ENCODE data around the gene NAT14.
A peak's percentile ranks its signal among the peaks of the same experiment; 100 is the strongest.

The NAT14 gene

GRCh38 chr19:55477905-55478304 is 7.1 kb upstream of the NAT14 start:
- Histone ChIP-seq H3K9me2 (replicated peaks; ENCODE audit: insufficient read depth, low read length) (no peaks in the 10 kb centered on the region), H3K27ac (ENCODE audit: low read length) (no peak overlapping the region), H3K4me3 (ENCODE audit: low read length) (peak overlapping the region; percentile 67; the same call in 1 of the 2 replicates), H3K9ac (ENCODE audit: low read length) (no peak overlapping the region), H3K79me2 (ENCODE audit: low read length) (peaks cover 17% of the 10 kb centered on the region), H2AFZ (ENCODE audit: low read length) (no peak overlapping the region), H3K27me3 (replicated peaks; ENCODE audit: insufficient read depth, low read length) (no peaks in the 10 kb centered on the region), H3K4me1 (ENCODE audit: low read length) (peaks cover 5% of the 10 kb centered on the region; the same call in 1 of the 2 replicates), H3K36me3 (replicated peaks; ENCODE audit: insufficient read depth, low read length) (no peaks in the 10 kb centered on the region), H3F3A (ENCODE audit: insufficient read depth, low read length) (no peaks in the 10 kb centered on the region), H3K4me2 (ENCODE audit: low read depth, low read length) (peak overlapping the region; percentile 52; the same call in 1 of the 2 replicates), H3K9me3 (replicated peaks; ENCODE audit: insufficient read depth, low read length) (no peaks in the 10 kb centered on the region), H4K20me1 (ENCODE audit: insufficient read depth, low read length) (no peaks in the 10 kb centered on the region)
- TF ChIP-seq EZH2 (optimal IDR thresholded peaks at IDR 0.05; ENCODE audit: low read depth, low read length) = no peak
- TF ChIP-seq, protein P1, sequence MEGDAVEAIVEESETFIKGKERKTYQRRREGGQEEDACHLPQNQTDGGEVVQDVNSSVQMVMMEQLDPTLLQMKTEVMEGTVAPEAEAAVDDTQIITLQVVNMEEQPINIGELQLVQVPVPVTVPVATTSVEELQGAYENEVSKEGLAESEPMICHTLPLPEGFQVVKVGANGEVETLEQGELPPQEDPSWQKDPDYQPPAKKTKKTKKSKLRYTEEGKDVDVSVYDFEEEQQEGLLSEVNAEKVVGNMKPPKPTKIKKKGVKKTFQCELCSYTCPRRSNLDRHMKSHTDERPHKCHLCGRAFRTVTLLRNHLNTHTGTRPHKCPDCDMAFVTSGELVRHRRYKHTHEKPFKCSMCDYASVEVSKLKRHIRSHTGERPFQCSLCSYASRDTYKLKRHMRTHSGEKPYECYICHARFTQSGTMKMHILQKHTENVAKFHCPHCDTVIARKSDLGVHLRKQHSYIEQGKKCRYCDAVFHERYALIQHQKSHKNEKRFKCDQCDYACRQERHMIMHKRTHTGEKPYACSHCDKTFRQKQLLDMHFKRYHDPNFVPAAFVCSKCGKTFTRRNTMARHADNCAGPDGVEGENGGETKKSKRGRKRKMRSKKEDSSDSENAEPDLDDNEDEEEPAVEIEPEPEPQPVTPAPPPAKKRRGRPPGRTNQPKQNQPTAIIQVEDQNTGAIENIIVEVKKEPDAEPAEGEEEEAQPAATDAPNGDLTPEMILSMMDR (IDR thresholded peaks at IDR 0.05; ENCODE audit: low read length) = no peak
- no peak for TF ChIP-seq EZH2phosphoT487 (IDR thresholded peaks at IDR 0.05; ENCODE audit: low read length)
- no peak for DNase-seq

DNA sequence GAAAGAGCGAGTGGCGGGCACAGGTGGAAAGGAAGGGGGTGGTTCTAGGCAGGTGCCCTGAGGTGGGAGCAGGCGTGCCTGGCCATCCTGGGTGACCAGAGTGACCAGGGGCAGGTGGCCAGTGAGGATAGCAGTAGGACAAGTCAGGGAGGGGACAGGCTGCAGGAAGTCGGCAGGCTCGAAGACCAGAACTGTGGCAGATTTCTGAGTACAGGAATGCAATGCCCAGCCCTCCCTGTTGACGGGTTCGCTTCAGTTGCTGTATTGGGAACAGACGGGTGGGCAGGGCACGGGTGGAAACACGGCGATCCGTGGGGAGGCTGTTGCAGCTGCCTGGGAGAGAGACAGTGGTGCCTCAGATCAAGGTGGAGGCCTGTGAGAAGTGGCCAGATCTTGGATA is 6.6 kb upstream of the NAT14 start:
- no peak for TF ChIP-seq EZH2phosphoT487 (IDR thresholded peaks at IDR 0.05; ENCODE audit: low read length)
- H3K4me2 ChIP-seq (ENCODE audit: low read depth, low read length) = no peak overlapping the region
- H2AFZ ChIP-seq (ENCODE audit: low read length) = no peak overlapping the region
- H3K9me2 ChIP-seq (replicated peaks; ENCODE audit: insufficient read depth, low read length) = no peaks in the 10 kb centered on the region
- H3K27ac ChIP-seq (ENCODE audit: low read length) = no peak overlapping the region
- no peaks in the 10 kb centered on the region for H3K27me3 ChIP-seq (replicated peaks; ENCODE audit: insufficient read depth, low read length)
- no peak overlapping the region for H3K9ac ChIP-seq (ENCODE audit: low read length)
- H3K4me3 ChIP-seq (ENCODE audit: low read length) = no peak overlapping the region
- no peaks in the 10 kb centered on the region for H3K36me3 ChIP-seq (replicated peaks; ENCODE audit: insufficient read depth, low read length)
- no peaks in the 10 kb centered on the region for H3K9me3 ChIP-seq (replicated peaks; ENCODE audit: insufficient read depth, low read length)
- no peaks in the 10 kb centered on the region for H4K20me1 ChIP-seq (ENCODE audit: insufficient read depth, low read length)
- no peaks in the 10 kb centered on the region for H3F3A ChIP-seq (ENCODE audit: insufficient read depth, low read length)
- H3K79me2 ChIP-seq (ENCODE audit: low read length) = peaks cover 17% of the 10 kb centered on the region
- DNase-seq = no peak
- peaks cover 5% of the 10 kb centered on the region; the same call in 1 of the 2 replicates for H3K4me1 ChIP-seq (ENCODE audit: low read length)

GRCh38 chr19:55479045-55479444 is 5.9 kb upstream of the NAT14 start:
- H4K20me1 ChIP-seq (ENCODE audit: insufficient read depth, low read length) = no peaks in the 10 kb centered on the region
- no peak for TF ChIP-seq EZH2phosphoT487 (IDR thresholded peaks at IDR 0.05; ENCODE audit: low read length)
- no peaks in the 10 kb centered on the region for H3K36me3 ChIP-seq (replicated peaks; ENCODE audit: insufficient read depth, low read length)
- H3K4me2 ChIP-seq (ENCODE audit: low read depth, low read length) = no peak overlapping the region
- no peak overlapping the region for H3K9ac ChIP-seq (ENCODE audit: low read length)
- H3K4me1 ChIP-seq (ENCODE audit: low read length) = peaks cover 5% of the 10 kb centered on the region; the same call in 1 of the 2 replicates
- DNase-seq = no peak
- no peak overlapping the region for H3K4me3 ChIP-seq (ENCODE audit: low read length)
- no peak overlapping the region for H3K27ac ChIP-seq (ENCODE audit: low read length)
- no peaks in the 10 kb centered on the region for H3K9me3 ChIP-seq (replicated peaks; ENCODE audit: insufficient read depth, low read length)
- H3K9me2 ChIP-seq (replicated peaks; ENCODE audit: insufficient read depth, low read length) = no peaks in the 10 kb centered on the region
- peaks cover 17% of the 10 kb centered on the region for H3K79me2 ChIP-seq (ENCODE audit: low read length)
- no peak overlapping the region for H2AFZ ChIP-seq (ENCODE audit: low read length)
- H3F3A ChIP-seq (ENCODE audit: insufficient read depth, low read length) = no peaks in the 10 kb centered on the region
- H3K27me3 ChIP-seq (replicated peaks; ENCODE audit: insufficient read depth, low read length) = peaks cover 1% of the 10 kb centered on the region

- Histone ChIP-seq H3K9me2 (replicated peaks; ENCODE audit: insufficient read depth, low read length) (no peaks in the 10 kb centered on the region), H3K9me3 (replicated peaks; ENCODE audit: insufficient read depth, low read length) (no peaks in the 10 kb centered on the region), H3K4me1 (ENCODE audit: low read length) (peaks cover 5% of the 10 kb centered on the region; the same call in 1 of the 2 replicates), H4K20me1 (ENCODE audit: insufficient read depth, low read length) (no peaks in the 10 kb centered on the region), H2AFZ (ENCODE audit: low read length) (no peak overlapping the region), H3K27ac (ENCODE audit: low read length) (no peak overlapping the region), H3K9ac (ENCODE audit: low read length) (no peak overlapping the region), H3K79me2 (ENCODE audit: low read length) (peaks cover 17% of the 10 kb centered on the region), H3F3A (ENCODE audit: insufficient read depth, low read length) (no peaks in the 10 kb centered on the region), H3K4me2 (ENCODE audit: low read depth, low read length) (no peak overlapping the region), H3K4me3 (ENCODE audit: low read length) (no peak overlapping the region), H3K36me3 (replicated peaks; ENCODE audit: insufficient read depth, low read length) (no peaks in the 10 kb centered on the region), H3K27me3 (replicated peaks; ENCODE audit: insufficient read depth, low read length) (peaks cover 7% of the 10 kb centered on the region)
- DNase-seq = no peak
- TF ChIP-seq EZH2 (optimal IDR thresholded peaks at IDR 0.05; ENCODE audit: low read depth, low read length) (no peak), EZH2phosphoT487 (IDR thresholded peaks at IDR 0.05; ENCODE audit: low read length) (no peak)
- TF ChIP-seq, protein P1 (IDR thresholded peaks at IDR 0.05; ENCODE audit: low read length) = no peak
These were observed 5.3 kb upstream of the NAT14 start for GRCh38 chr19:55479451-55480230.

All from MM.1S (cell line).